Liver (tissue), 9 donors: ENCODE data around the gene SENP7. TPM values are rescaled to one million over a fixed set of nuclear protein-coding genes. Genes with fewer than 3 reads are reported as not detected.

Experiments
- DNase-seq: peaks from one replicate; pipeline ENCODE4 v3.0.0-alpha.2; 2017; ENCODE audit warnings: low spot score
- H3K27ac ChIP-seq, 2 donors: one replicate each; pipeline ENCODE4 v1.7.0; 2013; ENCODE audit warnings: inconsistent platforms in 2 of 2, low read length in 2 of 2, control low read depth in 1 of 2, low read depth in 1 of 2, mild to moderate bottlenecking in 1 of 2
- H3K27me3 ChIP-seq, 4 donors: one replicate each; pipeline versions ENCODE4 v1.6.1 to v1.7.0; 2013; ENCODE audit warnings: low read length in 3 of 4, inconsistent platforms in 1 of 4, mild to moderate bottlenecking in 1 of 4, moderate library complexity in 1 of 4; ENCODE audit not compliant: control insufficient read depth in 4 of 4, insufficient read depth in 4 of 4
- H3K36me3 ChIP-seq, 4 donors: one replicate each; pipeline versions ENCODE4 v1.6.1 to v1.7.0; 2013; ENCODE audit warnings: low read length in 3 of 4, mild to moderate bottlenecking in 3 of 4, low read depth in 1 of 4, moderate library complexity in 1 of 4; ENCODE audit not compliant: control insufficient read depth in 4 of 4, insufficient read depth in 3 of 4
- H3K4me1 ChIP-seq, 4 donors: one replicate each; pipeline versions ENCODE4 v1.6.1 to v1.7.0; 2013; ENCODE audit warnings: low read length in 3 of 4, mild to moderate bottlenecking in 3 of 4, moderate library complexity in 1 of 4; ENCODE audit not compliant: control insufficient read depth in 4 of 4, insufficient read depth in 4 of 4
- H3K4me3 ChIP-seq, 3 donors: one replicate each; pipeline versions ENCODE4 v1.6.1 to v1.7.0; 2013; ENCODE audit warnings: low read length in 3 of 3, control low read depth in 1 of 3, low read depth in 1 of 3, mild to moderate bottlenecking in 1 of 3
- H3K9ac ChIP-seq, 2 donors: one replicate each; pipeline ENCODE4 v1.7.0; 2013; ENCODE audit warnings: low read length in 2 of 2, mild to moderate bottlenecking in 2 of 2, moderate library complexity in 2 of 2, control low read depth in 1 of 2, low read depth in 1 of 2
- H3K9me3 ChIP-seq, 4 donors: one replicate each; pipeline versions ENCODE4 v1.6.1 to v1.7.0; 2013; ENCODE audit warnings: low read length in 3 of 4; ENCODE audit not compliant: control insufficient read depth in 4 of 4
- EGR1 ChIP-seq, 2 donors: IDR thresholded peaks; 2 replicates each; pipeline ENCODE4 v1.6.1; 2016 to 2018; ENCODE audit warnings: antibody characterized with exemption in 2 of 2, low read depth in 2 of 2
- FOXA1 ChIP-seq: IDR thresholded peaks from 2 replicates; pipeline ENCODE4 v1.6.1; 2016; ENCODE audit warnings: antibody characterized with exemption
- FOXA2 ChIP-seq: IDR thresholded peaks from 2 replicates; pipeline ENCODE4 v1.6.1; 2016; ENCODE audit warnings: antibody characterized with exemption
- GABPA ChIP-seq, 2 donors: IDR thresholded peaks in 1 of 2; conservative IDR thresholded peaks in 1 of 2; 2 replicates each; pipeline ENCODE4 v1.6.1; 2016; ENCODE audit warnings: antibody characterized with exemption in 2 of 2, mild to moderate bottlenecking in 1 of 2, moderate library complexity in 1 of 2
- HNF4A ChIP-seq, 2 donors: conservative IDR thresholded peaks; 2 replicates each; pipeline ENCODE4 v1.6.1; 2016; ENCODE audit warnings: antibody characterized with exemption in 2 of 2, mild to moderate bottlenecking in 2 of 2
- HNF4G ChIP-seq: IDR thresholded peaks from 2 replicates; pipeline ENCODE4 v1.6.1; 2016; ENCODE audit warnings: antibody characterized with exemption
- JUND ChIP-seq, 2 donors: IDR thresholded peaks; 2 replicates each; pipeline ENCODE4 v1.6.1; 2016; ENCODE audit warnings: antibody characterized with exemption in 2 of 2
- NR2F2 ChIP-seq: IDR thresholded peaks from 2 replicates; pipeline ENCODE4 v1.6.1; 2016; ENCODE audit warnings: antibody characterized with exemption
- RAD21 ChIP-seq, 2 donors: IDR thresholded peaks; 2 replicates each; pipeline ENCODE4 v1.6.1; 2016; ENCODE audit warnings: antibody characterized with exemption in 2 of 2, mild to moderate bottlenecking in 2 of 2
- RXRA ChIP-seq, 2 donors: IDR thresholded peaks; 2 replicates each; pipeline ENCODE4 v1.6.1; 2017 to 2018; ENCODE audit warnings: antibody characterized with exemption in 2 of 2, mild to moderate bottlenecking in 1 of 2
- SP1 ChIP-seq: IDR thresholded peaks from 2 replicates; pipeline ENCODE4 v1.6.1; 2018; ENCODE audit warnings: antibody characterized with exemption, mild to moderate bottlenecking
- TAF1 ChIP-seq: conservative IDR thresholded peaks from 2 replicates; pipeline ENCODE4 v1.6.1; 2016; ENCODE audit warnings: antibody characterized with exemption, mild to moderate bottlenecking
- YY1 ChIP-seq: IDR thresholded peaks from 2 replicates; pipeline ENCODE4 v1.6.1; 2016; ENCODE audit warnings: antibody characterized with exemption, mild to moderate bottlenecking
- WGBS: extraction: QIAGEN DNeasy Blood & Tissue Kit; methylation state at CpG from one replicate; pipeline ENCODE4 v1.1.7; 2013; 5-methylcytosine and 5-hydroxymethylcytosine counted together
- polyA plus RNA-seq, 2 donors: library from polyadenylated mRNA; stranded (reverse) in 1 of 2; unstranded in 1 of 2; fragments of 200-250 nt in 1 of 2; fragments of >200 nt in 1 of 2; fragmentation: Nextera tagmentation in 1 of 2; extraction: Ambion mirVana in 1 of 2; gene quantifications; one replicate each; pipeline versions ENCODE4 v1.2.1 to v1.2.3, GENCODE V29; 2013 to 2015
- total RNA-seq, 2 donors: library from RNA; depleted of rRNA; stranded (reverse); fragments of >200 nt; gene quantifications; one replicate each; pipeline ENCODE4 v1.2.3, GENCODE V29; 2014
- TF ChIP-seq, protein P1 (sequence below): IDR thresholded peaks from 2 replicates; pipeline ENCODE4 v1.6.1; 2016; ENCODE audit warnings: antibody characterized with exemption, mild to moderate bottlenecking
- TF ChIP-seq, protein P2 (sequence below): IDR thresholded peaks from 2 replicates; pipeline ENCODE4 v1.6.1; 2016; ENCODE audit warnings: antibody characterized with exemption
- TF ChIP-seq, protein P3 (sequence below): IDR thresholded peaks from 2 replicates; pipeline ENCODE4 v1.6.1; 2016; ENCODE audit warnings: antibody characterized with exemption
- TF ChIP-seq, protein P4 (sequence below): fragments of 150-350 bp; IDR thresholded peaks from 2 replicates; pipeline ENCODE4 v1.5.1; 2017; ENCODE audit warnings: improper control_type of control experiment, low read depth, low read length; ENCODE audit not compliant: missing input control
- TF ChIP-seq, protein P5 (sequence below): IDR thresholded peaks from 2 replicates; pipeline ENCODE4 v1.6.1; 2016; ENCODE audit warnings: antibody characterized with exemption
- donor health status: healthy.
- donor health status: healthy.
- donor health status: healthy.
- donor health status: healthy.
- donor health status: healthy.

SENP7 gene
- total and polyA plus RNA-seq, 4 donors, result 1.9 to 18.5 (median 6.8) TPM

DNA sequence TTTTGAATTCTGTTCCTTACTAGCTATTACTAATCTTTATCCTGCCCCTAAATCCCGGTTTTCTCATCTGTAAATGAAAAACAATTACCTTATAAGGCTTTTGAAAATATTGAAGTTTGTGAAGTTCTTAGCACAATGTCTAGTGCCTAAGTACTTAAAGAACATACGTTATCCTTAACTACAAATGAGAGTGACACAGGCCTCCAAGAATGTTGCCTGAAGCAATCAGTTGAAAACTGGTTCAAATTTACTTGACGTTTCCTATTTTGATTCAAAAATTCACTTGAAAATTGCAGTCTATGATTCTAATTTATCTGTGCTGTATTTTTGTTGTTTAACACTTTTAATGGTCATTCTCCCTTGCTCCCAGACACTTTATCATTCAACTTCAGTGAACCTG is 3.2 kb downstream of the SENP7 start:
- Histone ChIP-seq H3K27ac (no peak overlapping the region), H3K9me3 (no peaks in the 10 kb centered on the region), H3K9ac (no peak overlapping the region), H3K27me3 (no peaks in the 10 kb centered on the region), H3K36me3 (no peaks in the 10 kb centered on the region), H3K4me3 (no peak overlapping the region), H3K4me1 (peaks cover 0 to 8% (median 3%) of the 10 kb centered on the region in 4 donors)
- TF ChIP-seq JUND (IDR thresholded peaks at IDR 0.05) (no peak), GABPA (IDR thresholded peaks at IDR 0.05 in 1 of 2, conservative IDR thresholded peaks at IDR 0.05 in 1 of 2) (no peak), SP1 (no peak), HNF4G (no peak), EGR1 (IDR thresholded peaks at IDR 0.05; ENCODE audit: low read depth in 2 of 2) (no peak), RXRA (IDR thresholded peaks at IDR 0.05) (no peak), NR2F2 (no peak), TAF1 (no peak), RAD21 (IDR thresholded peaks at IDR 0.05) (no peak), FOXA1 (no peak), FOXA2 (no peak), YY1 (no peak), HNF4A (conservative IDR thresholded peaks at IDR 0.05) (no peak)
- TF ChIP-seq, protein P1, sequence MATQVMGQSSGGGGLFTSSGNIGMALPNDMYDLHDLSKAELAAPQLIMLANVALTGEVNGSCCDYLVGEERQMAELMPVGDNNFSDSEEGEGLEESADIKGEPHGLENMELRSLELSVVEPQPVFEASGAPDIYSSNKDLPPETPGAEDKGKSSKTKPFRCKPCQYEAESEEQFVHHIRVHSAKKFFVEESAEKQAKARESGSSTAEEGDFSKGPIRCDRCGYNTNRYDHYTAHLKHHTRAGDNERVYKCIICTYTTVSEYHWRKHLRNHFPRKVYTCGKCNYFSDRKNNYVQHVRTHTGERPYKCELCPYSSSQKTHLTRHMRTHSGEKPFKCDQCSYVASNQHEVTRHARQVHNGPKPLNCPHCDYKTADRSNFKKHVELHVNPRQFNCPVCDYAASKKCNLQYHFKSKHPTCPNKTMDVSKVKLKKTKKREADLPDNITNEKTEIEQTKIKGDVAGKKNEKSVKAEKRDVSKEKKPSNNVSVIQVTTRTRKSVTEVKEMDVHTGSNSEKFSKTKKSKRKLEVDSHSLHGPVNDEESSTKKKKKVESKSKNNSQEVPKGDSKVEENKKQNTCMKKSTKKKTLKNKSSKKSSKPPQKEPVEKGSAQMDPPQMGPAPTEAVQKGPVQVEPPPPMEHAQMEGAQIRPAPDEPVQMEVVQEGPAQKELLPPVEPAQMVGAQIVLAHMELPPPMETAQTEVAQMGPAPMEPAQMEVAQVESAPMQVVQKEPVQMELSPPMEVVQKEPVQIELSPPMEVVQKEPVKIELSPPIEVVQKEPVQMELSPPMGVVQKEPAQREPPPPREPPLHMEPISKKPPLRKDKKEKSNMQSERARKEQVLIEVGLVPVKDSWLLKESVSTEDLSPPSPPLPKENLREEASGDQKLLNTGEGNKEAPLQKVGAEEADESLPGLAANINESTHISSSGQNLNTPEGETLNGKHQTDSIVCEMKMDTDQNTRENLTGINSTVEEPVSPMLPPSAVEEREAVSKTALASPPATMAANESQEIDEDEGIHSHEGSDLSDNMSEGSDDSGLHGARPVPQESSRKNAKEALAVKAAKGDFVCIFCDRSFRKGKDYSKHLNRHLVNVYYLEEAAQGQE, result no peak
- TF ChIP-seq, protein P2, sequence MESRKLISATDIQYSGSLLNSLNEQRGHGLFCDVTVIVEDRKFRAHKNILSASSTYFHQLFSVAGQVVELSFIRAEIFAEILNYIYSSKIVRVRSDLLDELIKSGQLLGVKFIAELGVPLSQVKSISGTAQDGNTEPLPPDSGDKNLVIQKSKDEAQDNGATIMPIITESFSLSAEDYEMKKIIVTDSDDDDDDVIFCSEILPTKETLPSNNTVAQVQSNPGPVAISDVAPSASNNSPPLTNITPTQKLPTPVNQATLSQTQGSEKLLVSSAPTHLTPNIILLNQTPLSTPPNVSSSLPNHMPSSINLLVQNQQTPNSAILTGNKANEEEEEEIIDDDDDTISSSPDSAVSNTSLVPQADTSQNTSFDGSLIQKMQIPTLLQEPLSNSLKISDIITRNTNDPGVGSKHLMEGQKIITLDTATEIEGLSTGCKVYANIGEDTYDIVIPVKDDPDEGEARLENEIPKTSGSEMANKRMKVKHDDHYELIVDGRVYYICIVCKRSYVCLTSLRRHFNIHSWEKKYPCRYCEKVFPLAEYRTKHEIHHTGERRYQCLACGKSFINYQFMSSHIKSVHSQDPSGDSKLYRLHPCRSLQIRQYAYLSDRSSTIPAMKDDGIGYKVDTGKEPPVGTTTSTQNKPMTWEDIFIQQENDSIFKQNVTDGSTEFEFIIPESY, result no peak
- TF ChIP-seq, protein P3, sequence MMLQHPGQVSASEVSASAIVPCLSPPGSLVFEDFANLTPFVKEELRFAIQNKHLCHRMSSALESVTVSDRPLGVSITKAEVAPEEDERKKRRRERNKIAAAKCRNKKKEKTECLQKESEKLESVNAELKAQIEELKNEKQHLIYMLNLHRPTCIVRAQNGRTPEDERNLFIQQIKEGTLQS, result no peak
- TF ChIP-seq, protein P4, sequence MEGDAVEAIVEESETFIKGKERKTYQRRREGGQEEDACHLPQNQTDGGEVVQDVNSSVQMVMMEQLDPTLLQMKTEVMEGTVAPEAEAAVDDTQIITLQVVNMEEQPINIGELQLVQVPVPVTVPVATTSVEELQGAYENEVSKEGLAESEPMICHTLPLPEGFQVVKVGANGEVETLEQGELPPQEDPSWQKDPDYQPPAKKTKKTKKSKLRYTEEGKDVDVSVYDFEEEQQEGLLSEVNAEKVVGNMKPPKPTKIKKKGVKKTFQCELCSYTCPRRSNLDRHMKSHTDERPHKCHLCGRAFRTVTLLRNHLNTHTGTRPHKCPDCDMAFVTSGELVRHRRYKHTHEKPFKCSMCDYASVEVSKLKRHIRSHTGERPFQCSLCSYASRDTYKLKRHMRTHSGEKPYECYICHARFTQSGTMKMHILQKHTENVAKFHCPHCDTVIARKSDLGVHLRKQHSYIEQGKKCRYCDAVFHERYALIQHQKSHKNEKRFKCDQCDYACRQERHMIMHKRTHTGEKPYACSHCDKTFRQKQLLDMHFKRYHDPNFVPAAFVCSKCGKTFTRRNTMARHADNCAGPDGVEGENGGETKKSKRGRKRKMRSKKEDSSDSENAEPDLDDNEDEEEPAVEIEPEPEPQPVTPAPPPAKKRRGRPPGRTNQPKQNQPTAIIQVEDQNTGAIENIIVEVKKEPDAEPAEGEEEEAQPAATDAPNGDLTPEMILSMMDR, result no peak
- TF ChIP-seq, protein P5, sequence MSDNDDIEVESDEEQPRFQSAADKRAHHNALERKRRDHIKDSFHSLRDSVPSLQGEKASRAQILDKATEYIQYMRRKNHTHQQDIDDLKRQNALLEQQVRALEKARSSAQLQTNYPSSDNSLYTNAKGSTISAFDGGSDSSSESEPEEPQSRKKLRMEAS, result no peak
- WGBS, result 93% methylated on average over 3 of the region's 3 CpGs
- no peak for DNase-seq
